Measurements from ENCODE around the gene TEN1. TPM values are rescaled to one million over a fixed set of nuclear protein-coding genes. Genes with fewer than 3 reads are reported as not detected.
A peak's percentile ranks its signal among the peaks of the same experiment; 100 is the strongest.

Gene TEN1
- total and polyA plus RNA-seq, 2 of the 13 experiments (the other 11 are each of a cell fraction or from before 2014, with no cell fraction given): 18.0 to 21.3 TPM

DNA sequence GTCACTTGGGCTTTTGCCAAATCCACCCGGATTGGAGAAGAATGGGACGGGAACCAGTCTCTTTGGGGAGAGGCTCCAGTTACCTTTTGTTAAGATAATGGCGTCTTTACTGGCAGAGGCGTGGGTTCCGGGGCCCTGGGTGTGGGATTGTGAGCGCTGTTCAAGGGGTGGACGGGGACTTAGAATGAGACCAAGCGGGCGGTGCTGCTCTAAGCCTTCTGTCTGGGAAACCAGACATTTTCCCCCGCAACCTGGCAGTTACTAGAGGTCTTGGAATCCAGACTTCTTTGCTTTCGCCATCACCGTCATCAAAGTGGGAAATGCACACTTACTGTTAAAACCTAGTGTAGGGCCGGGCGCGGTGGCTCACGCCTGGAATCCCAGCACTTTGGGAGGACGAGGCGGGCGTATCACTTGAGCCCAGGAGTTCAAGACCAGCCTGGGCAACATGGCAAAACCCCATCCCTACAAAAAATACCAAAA is 706 bp downstream of the TEN1 start (continued):
- TF ChIP-seq ZNF552 (CRISPR knock-in tag; IDR thresholded peaks at IDR 0.05; ENCODE audit: borderline replicate concordance) (peak; percentile 51; the same call in 1 of the 2 replicates), MBD4 (IDR thresholded peaks at IDR 0.05; ENCODE audit: borderline replicate concordance, low read length) (0 out of 2 replicates have a peak, but pooled peaks have one; percentile 28), EHMT2 (IDR thresholded peaks at IDR 0.05; ENCODE audit: borderline replicate concordance, low read depth, low read length) (0 out of 2 replicates have a peak, but pooled peaks have one; percentile 26), HES4 (CRISPR knock-in tag; IDR thresholded peaks at IDR 0.05; ENCODE audit: borderline replicate concordance) (peak; percentile 87), ZNF235 (CRISPR knock-in tag; IDR thresholded peaks at IDR 0.05; ENCODE audit: borderline replicate concordance) (0 out of 2 replicates have a peak, but pooled peaks have one; percentile 53), HCFC1 (IDR thresholded peaks at IDR 0.05; ENCODE audit: low read depth, low read length) (no peak), ZNF350 (CRISPR knock-in tag; IDR thresholded peaks at IDR 0.05; ENCODE audit: borderline replicate concordance, low read depth) (peak; percentile 9; the same call in 1 of the 2 replicates), ZNF232 (CRISPR knock-in tag; IDR thresholded peaks at IDR 0.05; ENCODE audit: borderline replicate concordance) (peak; percentile 13; the same call in 1 of the 2 replicates), ZNF446 (CRISPR knock-in tag; IDR thresholded peaks at IDR 0.05) (peak; percentile 88; the same call in 1 of the 2 replicates), ZNF558 (CRISPR knock-in tag; IDR thresholded peaks at IDR 0.05; ENCODE audit: borderline replicate concordance) (peak; percentile 56; the same call in 1 of the 2 replicates), ZNF460 (CRISPR knock-in tag; IDR thresholded peaks at IDR 0.05; ENCODE audit: borderline replicate concordance) (peak; percentile 79), ZBTB8A (CRISPR knock-in tag; IDR thresholded peaks at IDR 0.05; ENCODE audit: borderline replicate concordance, low read depth) (peak; percentile 21; the same call in 1 of the 2 replicates), TCF12 (IDR thresholded peaks at IDR 0.05) (no peak), TCF12 (CRISPR knock-in tag; IDR thresholded peaks at IDR 0.05) (no peak), BRD4 (CRISPR knock-in tag; IDR thresholded peaks at IDR 0.05) (peak; percentile 36; the same call in 1 of the 2 replicates), TMF1 (CRISPR knock-in tag; IDR thresholded peaks at IDR 0.05; ENCODE audit: low read depth) (peak; percentile 20; the same call in 1 of the 2 replicates), YY1 (IDR thresholded peaks at IDR 0.05; ENCODE audit: insufficient read depth, insufficient replicate concordance, low read depth, low read length) (peak; percentile 84)
- TF ChIP-seq, protein P1, sequence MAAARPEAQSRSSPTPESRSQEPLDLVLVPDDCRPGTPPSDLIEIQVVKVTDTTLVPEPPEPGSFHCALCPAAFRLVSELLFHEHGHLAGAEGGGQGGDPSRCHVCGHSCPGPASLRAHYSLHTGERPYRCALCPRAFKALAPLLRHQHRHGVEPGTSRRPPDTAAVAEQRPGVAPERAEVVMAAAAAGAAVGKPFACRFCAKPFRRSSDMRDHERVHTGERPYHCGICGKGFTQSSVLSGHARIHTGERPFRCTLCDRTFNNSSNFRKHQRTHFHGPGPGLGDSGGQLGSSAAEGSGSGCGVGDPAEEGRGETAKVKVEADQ (CRISPR knock-in tag; IDR thresholded peaks at IDR 0.05; ENCODE audit: borderline replicate concordance): no peak
- TF ChIP-seq, protein P2, sequence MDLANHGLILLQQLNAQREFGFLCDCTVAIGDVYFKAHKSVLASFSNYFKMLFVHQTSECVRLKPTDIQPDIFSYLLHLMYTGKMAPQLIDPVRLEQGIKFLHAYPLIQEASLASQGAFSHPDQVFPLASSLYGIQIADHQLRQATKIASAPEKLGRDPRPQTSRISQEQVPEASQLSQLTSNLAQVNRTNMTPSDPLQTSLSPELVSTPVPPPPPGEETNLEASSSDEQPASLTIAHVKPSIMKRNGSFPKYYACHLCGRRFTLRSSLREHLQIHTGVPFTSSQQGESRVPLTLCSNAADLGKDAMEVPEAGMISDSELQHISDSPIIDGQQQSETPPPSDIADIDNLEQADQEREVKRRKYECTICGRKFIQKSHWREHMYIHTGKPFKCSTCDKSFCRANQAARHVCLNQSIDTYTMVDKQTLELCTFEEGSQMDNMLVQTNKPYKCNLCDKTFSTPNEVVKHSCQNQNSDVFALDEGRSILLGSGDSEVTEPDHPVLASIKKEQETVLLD (CRISPR knock-in tag; IDR thresholded peaks at IDR 0.05; ENCODE audit: low read depth): no peak
- TF ChIP-seq, protein P3, sequence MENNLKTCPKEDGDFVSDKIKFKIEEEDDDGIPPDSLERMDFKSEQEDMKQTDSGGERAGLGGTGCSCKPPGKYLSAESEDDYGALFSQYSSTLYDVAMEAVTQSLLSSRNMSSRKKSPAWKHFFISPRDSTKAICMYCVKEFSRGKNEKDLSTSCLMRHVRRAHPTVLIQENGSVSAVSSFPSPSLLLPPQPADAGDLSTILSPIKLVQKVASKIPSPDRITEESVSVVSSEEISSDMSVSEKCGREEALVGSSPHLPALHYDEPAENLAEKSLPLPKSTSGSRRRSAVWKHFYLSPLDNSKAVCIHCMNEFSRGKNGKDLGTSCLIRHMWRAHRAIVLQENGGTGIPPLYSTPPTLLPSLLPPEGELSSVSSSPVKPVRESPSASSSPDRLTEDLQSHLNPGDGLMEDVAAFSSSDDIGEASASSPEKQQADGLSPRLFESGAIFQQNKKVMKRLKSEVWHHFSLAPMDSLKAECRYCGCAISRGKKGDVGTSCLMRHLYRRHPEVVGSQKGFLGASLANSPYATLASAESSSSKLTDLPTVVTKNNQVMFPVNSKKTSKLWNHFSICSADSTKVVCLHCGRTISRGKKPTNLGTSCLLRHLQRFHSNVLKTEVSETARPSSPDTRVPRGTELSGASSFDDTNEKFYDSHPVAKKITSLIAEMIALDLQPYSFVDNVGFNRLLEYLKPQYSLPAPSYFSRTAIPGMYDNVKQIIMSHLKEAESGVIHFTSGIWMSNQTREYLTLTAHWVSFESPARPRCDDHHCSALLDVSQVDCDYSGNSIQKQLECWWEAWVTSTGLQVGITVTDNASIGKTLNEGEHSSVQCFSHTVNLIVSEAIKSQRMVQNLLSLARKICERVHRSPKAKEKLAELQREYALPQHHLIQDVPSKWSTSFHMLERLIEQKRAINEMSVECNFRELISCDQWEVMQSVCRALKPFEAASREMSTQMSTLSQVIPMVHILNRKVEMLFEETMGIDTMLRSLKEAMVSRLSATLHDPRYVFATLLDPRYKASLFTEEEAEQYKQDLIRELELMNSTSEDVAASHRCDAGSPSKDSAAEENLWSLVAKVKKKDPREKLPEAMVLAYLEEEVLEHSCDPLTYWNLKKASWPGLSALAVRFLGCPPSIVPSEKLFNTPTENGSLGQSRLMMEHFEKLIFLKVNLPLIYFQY (CRISPR knock-in tag; IDR thresholded peaks at IDR 0.05; ENCODE audit: borderline replicate concordance): 0 out of 2 replicates have a peak, but pooled peaks have one; percentile 4
- TF ChIP-seq, protein P4, sequence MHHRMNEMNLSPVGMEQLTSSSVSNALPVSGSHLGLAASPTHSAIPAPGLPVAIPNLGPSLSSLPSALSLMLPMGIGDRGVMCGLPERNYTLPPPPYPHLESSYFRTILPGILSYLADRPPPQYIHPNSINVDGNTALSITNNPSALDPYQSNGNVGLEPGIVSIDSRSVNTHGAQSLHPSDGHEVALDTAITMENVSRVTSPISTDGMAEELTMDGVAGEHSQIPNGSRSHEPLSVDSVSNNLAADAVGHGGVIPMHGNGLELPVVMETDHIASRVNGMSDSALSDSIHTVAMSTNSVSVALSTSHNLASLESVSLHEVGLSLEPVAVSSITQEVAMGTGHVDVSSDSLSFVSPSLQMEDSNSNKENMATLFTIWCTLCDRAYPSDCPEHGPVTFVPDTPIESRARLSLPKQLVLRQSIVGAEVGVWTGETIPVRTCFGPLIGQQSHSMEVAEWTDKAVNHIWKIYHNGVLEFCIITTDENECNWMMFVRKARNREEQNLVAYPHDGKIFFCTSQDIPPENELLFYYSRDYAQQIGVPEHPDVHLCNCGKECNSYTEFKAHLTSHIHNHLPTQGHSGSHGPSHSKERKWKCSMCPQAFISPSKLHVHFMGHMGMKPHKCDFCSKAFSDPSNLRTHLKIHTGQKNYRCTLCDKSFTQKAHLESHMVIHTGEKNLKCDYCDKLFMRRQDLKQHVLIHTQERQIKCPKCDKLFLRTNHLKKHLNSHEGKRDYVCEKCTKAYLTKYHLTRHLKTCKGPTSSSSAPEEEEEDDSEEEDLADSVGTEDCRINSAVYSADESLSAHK (CRISPR knock-in tag; IDR thresholded peaks at IDR 0.05; ENCODE audit: borderline replicate concordance): peak; percentile 21; the same call in 1 of the 2 replicates

All from HepG2 (cell line).